ENCODE data around the gene AMZ1.
"Not testable (repeated sequence)": the region's sequence is repeated elsewhere in the genome, so short reads cannot be mapped to it uniquely, and the experiment has no call there.

Gene AMZ1

GRCh38 chr7:2691932-2692439, 4.0 kb downstream of the AMZ1 start:
- DNase-seq (ENCODE audit: low read depth): not testable (repeated sequence)

- no peak for DNase-seq (ENCODE audit: low read depth)
These were observed 4.5 kb downstream of the AMZ1 start for GRCh38 chr7:2692543-2692942.

DNA sequence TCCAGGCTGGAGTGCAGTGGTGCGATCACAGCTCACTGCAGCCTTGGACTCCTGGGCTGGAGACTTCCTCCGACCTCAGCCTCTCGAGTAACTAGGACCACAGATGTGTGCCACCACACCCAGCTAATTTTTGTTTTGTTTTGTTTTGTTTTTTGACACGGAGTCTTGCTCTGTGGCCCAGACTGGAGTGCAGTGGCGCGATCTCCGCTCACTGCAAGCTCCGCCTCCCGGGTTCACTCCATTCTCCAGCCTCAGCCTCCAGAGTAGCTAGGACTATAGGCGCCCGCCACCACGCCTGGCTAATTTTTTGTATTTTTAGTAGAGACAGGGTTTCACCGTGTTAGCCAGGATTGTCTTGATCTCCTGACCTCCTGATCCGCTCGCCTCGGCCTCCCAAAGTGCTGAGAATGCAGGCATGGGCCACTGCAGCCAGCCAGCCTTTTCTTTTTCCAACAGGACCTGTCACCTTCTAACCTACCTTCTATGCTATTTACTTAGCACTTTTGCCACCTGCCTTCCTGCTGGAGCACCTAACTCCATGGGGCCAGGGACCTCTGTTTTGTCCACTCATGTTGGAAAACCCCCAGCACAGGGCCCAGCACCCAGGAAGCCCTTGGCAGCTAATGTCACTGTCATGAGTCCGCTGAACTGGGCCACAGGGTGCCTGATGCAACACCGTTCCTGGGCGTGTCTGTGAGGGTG, 5.6 kb downstream of the AMZ1 start:
- DNase-seq (ENCODE audit: low read depth): not testable (repeated sequence)

- DNase-seq (ENCODE audit: low read depth): not testable (repeated sequence)
These were observed 6.1 kb downstream of the AMZ1 start for GRCh38 chr7:2694122-2694436.

DNA sequence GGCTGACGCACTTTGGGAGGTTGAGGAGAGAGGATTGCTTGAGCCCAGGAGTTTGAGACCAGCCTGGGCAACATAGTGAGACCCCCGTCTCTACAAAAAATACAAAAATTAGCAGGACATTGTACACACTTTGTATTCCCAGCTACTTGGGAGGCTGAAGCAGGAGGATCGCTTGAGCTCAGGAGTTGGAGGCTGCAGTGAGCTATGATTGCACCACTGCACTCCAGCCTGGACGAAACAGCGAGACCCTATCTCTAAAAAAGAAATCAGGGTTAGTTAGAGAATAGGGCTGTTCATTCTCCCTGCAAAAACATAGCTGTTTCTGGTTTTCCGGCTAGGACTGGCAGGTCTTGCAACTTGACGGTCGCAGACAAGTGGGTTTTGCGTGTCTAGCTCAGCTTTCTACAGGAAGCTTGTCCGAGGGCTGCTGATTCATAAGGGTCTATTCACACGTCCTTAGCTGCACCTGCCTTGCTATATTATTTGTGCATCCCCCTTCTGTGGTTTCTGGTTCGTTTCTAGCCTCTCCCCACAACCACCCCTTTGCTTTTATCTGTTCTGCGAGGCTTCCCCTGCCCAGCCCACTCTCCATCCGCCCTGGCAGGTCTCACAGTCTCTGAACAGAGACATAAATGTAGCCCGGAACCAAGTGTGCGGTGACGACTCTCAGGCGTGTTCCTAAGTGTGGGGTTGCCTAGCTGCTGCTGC, 10.7 kb downstream of the AMZ1 start:
- DNase-seq (ENCODE audit: low read depth): peak; percentile 60

DNA sequence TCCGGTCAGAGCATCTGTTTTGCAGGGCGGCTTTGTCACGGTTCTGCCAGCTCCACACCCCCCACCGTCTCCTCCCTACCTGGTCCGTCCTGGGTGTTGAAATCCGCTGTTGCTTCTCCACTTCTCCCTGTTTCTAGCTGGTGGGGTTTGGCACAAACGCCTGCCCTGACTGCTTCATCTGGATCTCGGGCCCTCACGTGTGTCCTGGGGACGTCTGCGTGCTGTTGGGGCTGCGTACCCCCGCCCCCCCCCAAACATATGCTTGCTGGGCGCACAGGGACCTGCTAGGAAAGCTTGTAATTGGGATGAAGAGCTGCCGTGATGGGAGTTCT, 11.3 kb downstream of the AMZ1 start:
- no peak for DNase-seq (ENCODE audit: low read depth)

DNA sequence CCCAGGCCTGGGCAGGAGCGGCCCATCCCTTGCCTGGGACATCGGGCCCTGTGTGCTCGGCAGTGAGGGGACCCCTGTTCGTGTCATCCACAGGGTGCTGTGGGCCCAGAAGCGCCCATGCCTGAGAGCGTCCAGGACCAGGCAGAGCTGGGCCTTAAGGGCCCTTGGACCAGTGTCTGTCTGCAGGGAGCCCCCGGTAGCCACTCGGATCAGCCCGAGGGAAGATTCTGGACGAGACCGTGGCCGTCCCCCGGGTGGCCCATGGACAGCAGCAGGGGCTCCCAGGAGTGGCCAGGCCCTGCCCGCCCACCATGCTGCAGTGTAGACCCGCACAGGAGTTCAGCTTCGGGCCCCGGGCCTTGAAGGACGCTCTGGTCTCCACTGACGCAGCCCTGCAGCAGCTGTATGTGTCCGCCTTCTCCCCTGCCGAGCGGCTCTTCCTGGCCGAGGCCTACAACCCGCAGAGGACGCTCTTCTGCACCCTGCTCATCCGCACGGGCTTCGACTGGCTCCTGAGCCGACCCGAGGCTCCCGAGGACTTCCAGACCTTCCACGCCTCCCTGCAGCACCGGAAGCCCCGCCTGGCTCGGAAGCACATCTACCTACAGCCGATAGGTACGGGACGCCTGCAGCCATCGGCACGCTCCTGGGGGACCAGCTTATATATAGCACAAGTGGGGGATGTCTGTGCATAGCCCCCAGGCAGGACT, 12.3 kb downstream of the AMZ1 start:
- DNase-seq (ENCODE audit: low read depth): no peak

- DNase-seq (ENCODE audit: low read depth): no peak
These were observed 13.4 kb downstream of the AMZ1 start for GRCh38 chr7:2701424-2701823.

GRCh38 chr7:2701832-2702593, 14.0 kb downstream of the AMZ1 start:
- no peak for DNase-seq (ENCODE audit: low read depth)

DNA sequence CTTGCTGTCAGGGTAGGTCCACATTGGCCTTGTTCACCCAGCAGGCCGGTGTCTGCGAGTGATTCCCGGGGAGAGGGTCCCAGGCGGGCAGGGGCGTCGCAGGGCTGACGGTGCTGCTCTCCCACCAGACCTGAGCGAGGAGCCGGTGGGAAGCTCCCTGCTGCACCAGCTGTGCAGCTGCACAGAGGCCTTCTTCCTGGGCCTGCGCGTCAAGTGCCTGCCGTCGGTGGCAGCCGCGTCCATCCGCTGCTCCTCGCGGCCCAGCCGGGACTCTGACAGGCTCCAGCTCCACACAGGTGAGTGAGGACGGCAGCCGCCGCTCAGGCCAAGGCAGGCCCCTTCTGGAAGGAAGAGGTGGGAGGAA, 14.6 kb downstream of the AMZ1 start:
- DNase-seq (ENCODE audit: low read depth): no peak

GRCh38 chr7:2705371-2706096, 17.5 kb downstream of the AMZ1 start:
- DNase-seq (ENCODE audit: low read depth): no peak

- DNase-seq (ENCODE audit: low read depth): no peak
These were observed 18.7 kb downstream of the AMZ1 start for GRCh38 chr7:2706685-2707126.

- no peak for DNase-seq (ENCODE audit: low read depth)
These were observed 19.5 kb downstream of the AMZ1 start for GRCh38 chr7:2707481-2707880.

DNA sequence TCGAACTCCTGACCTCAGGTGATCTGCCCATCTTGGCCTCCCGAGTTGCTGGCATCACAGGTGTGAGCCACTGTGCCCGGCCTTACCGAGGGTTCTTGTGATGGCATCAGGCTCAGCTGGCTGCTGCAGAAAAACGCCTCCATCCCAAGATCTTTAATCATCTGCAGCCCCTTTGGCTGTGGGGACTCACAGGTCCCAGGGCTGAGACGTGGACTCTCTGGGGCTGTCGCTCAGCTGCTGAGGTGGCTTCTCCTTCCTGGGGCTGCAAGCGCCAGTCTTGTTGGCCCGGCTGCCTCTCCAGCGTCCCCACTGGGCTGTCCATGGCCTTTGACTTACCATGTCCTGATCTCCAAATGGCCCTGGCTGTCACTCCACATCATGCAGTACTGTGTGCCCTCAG, 20.0 kb downstream of the AMZ1 start:
- DNase-seq (ENCODE audit: low read depth): no peak

- no peak for DNase-seq (ENCODE audit: low read depth)
These were observed 20.7 kb downstream of the AMZ1 start for GRCh38 chr7:2708547-2709310.

- peak; percentile 52 for DNase-seq (ENCODE audit: low read depth)
These were observed 21.7 kb downstream of the AMZ1 start for GRCh38 chr7:2709553-2710285.

- DNase-seq (ENCODE audit: low read depth): peak; percentile 72
These were observed 22.3 kb downstream of the AMZ1 start for GRCh38 chr7:2710286-2710655.

- peak; percentile 35 for DNase-seq (ENCODE audit: low read depth)
These were observed 23.0 kb downstream of the AMZ1 start for GRCh38 chr7:2710901-2711551.

- DNase-seq (ENCODE audit: low read depth): no peak
These were observed 24.1 kb downstream of the AMZ1 start for GRCh38 chr7:2711895-2712675.

Measured in T-helper 22 cell (primary cell).